ENCODE measurements around the gene KCNAB1. TPM values are rescaled to one million over a fixed set of nuclear protein-coding genes. Genes with fewer than 3 reads are reported as not detected.
A peak's percentile ranks its signal among the peaks of the same experiment; 100 is the strongest.

The KCNAB1 gene
- total RNA-seq, 1 experiment from 2014 or later = 1.0 TPM

DNA sequence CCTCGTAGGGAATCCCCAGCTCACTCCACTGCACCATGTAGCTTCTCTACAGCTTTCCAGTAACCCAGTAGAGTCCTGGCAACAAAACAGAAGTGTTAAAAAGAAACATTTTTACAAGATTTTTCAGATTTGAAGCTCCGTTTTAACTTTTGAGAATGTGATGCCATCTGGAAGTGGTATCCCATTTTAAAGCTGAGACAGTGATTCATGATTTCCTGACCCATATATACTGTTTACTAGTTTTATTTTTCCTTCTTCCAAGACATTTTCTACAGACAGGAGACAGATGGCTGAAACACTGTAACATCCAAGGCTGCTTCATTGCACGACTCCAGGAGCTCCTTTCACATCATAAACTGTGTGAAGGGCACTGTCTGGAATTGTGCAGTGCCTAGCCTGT, 30.3 kb upstream of the KCNAB1 start:
- Mint-ChIP-seq H3K4me1 (peaks cover 8% of the 10 kb centered on the region), H3K9me3 (no peaks in the 10 kb centered on the region), H3K27me3 (ENCODE audit: low read depth) (no peaks in the 10 kb centered on the region), H3K4me3 (no peak overlapping the region), H3K36me3 (no peaks in the 10 kb centered on the region), H3K27ac (no peak overlapping the region)
- POLR2A ChIA-PET = no interaction called here
- TF ChIP-seq TCF7 (CRISPR knock-in tag; IDR thresholded peaks at IDR 0.05; ENCODE audit: low read depth) (no peak), ZNF396 (CRISPR knock-in tag; IDR thresholded peaks at IDR 0.05; ENCODE audit: borderline replicate concordance) (no peak), GRHL2 (CRISPR knock-in tag; IDR thresholded peaks at IDR 0.05; ENCODE audit: insufficient replicate concordance, severe bottlenecking) (no peak), JUN (CRISPR knock-in tag; IDR thresholded peaks at IDR 0.05) (no peak), NR2C2 (CRISPR knock-in tag; IDR thresholded peaks at IDR 0.05) (no peak), FOXP1 (CRISPR knock-in tag; IDR thresholded peaks at IDR 0.05; ENCODE audit: borderline replicate concordance) (no peak), TEAD1 (CRISPR knock-in tag; IDR thresholded peaks at IDR 0.05) (no peak), USF2 (CRISPR knock-in tag; IDR thresholded peaks at IDR 0.05) (no peak), FOXJ3 (CRISPR knock-in tag; IDR thresholded peaks at IDR 0.05; ENCODE audit: borderline replicate concordance) (no peak)
- TF ChIP-seq, protein P1, sequence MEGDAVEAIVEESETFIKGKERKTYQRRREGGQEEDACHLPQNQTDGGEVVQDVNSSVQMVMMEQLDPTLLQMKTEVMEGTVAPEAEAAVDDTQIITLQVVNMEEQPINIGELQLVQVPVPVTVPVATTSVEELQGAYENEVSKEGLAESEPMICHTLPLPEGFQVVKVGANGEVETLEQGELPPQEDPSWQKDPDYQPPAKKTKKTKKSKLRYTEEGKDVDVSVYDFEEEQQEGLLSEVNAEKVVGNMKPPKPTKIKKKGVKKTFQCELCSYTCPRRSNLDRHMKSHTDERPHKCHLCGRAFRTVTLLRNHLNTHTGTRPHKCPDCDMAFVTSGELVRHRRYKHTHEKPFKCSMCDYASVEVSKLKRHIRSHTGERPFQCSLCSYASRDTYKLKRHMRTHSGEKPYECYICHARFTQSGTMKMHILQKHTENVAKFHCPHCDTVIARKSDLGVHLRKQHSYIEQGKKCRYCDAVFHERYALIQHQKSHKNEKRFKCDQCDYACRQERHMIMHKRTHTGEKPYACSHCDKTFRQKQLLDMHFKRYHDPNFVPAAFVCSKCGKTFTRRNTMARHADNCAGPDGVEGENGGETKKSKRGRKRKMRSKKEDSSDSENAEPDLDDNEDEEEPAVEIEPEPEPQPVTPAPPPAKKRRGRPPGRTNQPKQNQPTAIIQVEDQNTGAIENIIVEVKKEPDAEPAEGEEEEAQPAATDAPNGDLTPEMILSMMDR (IDR thresholded peaks at IDR 0.05) = no peak
- TF ChIP-seq, protein P2, sequence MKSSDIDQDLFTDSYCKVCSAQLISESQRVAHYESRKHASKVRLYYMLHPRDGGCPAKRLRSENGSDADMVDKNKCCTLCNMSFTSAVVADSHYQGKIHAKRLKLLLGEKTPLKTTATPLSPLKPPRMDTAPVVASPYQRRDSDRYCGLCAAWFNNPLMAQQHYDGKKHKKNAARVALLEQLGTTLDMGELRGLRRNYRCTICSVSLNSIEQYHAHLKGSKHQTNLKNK (CRISPR knock-in tag; IDR thresholded peaks at IDR 0.05) = no peak
- TF ChIP-seq, protein P3, sequence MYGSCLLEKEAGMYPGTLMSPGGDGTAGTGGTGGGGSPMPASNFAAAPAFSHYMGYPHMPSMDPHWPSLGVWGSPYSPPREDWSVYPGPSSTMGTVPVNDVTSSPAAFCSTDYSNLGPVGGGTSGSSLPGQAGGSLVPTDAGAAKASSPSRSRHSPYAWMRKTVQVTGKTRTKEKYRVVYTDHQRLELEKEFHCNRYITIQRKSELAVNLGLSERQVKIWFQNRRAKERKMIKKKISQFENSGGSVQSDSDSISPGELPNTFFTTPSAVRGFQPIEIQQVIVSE (CRISPR knock-in tag; IDR thresholded peaks at IDR 0.05; ENCODE audit: borderline replicate concordance) = no peak
- DNase-seq (ENCODE audit: low spot score) (no peak), ATAC-seq (no peak)
- CTCF ChIA-PET = interaction anchor here (0.6 to 1.4 kb wide), 2 partner anchors 8 to 46 kb away, joined by 3 read pairs; no protein-coding TSS in a partner anchor

GRCh38 chr3:156093964-156094363, 26.4 kb upstream of the KCNAB1 start:
- Mint-ChIP-seq H3K36me3 (no peaks in the 10 kb centered on the region), H3K27me3 (ENCODE audit: low read depth) (no peaks in the 10 kb centered on the region), H3K9me3 (peaks cover 9% of the 10 kb centered on the region; the same call in 1 of the 2 replicates), H3K4me1 (peaks cover 8% of the 10 kb centered on the region), H3K27ac (no peak overlapping the region), H3K4me3 (no peak overlapping the region)
- DNase-seq (ENCODE audit: low spot score) (peak; percentile 58), ATAC-seq (peak; percentile 80)
- POLR2A ChIA-PET = interaction anchor here (1.1 kb wide), 1 partner anchor 11 kb away, joined by 4 read pairs; no protein-coding TSS in a partner anchor
- CTCF ChIA-PET = interaction anchor here (0.8 to 1.3 kb wide), 5 partner anchors 13 to 288 kb away, joined by 3 to 6 read pairs (median 3); partner anchors contain the start of gene C3orf33
- no peak for TF ChIP-seq ZNF416 (CRISPR knock-in tag; IDR thresholded peaks at IDR 0.05)
- TF ChIP-seq ZNF396 (CRISPR knock-in tag; IDR thresholded peaks at IDR 0.05; ENCODE audit: borderline replicate concordance) = no peak
- TF ChIP-seq EMX1 (CRISPR knock-in tag; IDR thresholded peaks at IDR 0.05) = no peak
- peak; percentile 39; the same call in 1 of the 2 replicates for TF ChIP-seq FOXK1 (CRISPR knock-in tag; IDR thresholded peaks at IDR 0.05)
- TF ChIP-seq FOXP4 (CRISPR knock-in tag; IDR thresholded peaks at IDR 0.05) = peak; percentile 81; the same call in 1 of the 2 replicates
- TF ChIP-seq, protein P4, sequence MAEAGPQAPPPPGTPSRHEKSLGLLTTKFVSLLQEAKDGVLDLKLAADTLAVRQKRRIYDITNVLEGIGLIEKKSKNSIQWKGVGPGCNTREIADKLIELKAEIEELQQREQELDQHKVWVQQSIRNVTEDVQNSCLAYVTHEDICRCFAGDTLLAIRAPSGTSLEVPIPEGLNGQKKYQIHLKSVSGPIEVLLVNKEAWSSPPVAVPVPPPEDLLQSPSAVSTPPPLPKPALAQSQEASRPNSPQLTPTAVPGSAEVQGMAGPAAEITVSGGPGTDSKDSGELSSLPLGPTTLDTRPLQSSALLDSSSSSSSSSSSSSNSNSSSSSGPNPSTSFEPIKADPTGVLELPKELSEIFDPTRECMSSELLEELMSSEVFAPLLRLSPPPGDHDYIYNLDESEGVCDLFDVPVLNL (CRISPR knock-in tag; IDR thresholded peaks at IDR 0.05; ENCODE audit: borderline replicate concordance, low read depth) = no peak
- TF ChIP-seq ZNF263 (CRISPR knock-in tag; IDR thresholded peaks at IDR 0.05; ENCODE audit: low read depth) = no peak
- peak; percentile 69; the same call in 1 of the 2 replicates for TF ChIP-seq ZBTB21 (CRISPR knock-in tag; IDR thresholded peaks at IDR 0.05; ENCODE audit: borderline replicate concordance)
- TF ChIP-seq TP53 (CRISPR knock-in tag; IDR thresholded peaks at IDR 0.05) = no peak
- no peak for TF ChIP-seq JAZF1 (CRISPR knock-in tag; IDR thresholded peaks at IDR 0.05)
- no peak for TF ChIP-seq NFATC4 (CRISPR knock-in tag; IDR thresholded peaks at IDR 0.05)
- peak; percentile 54; the same call in 1 of the 2 replicates for TF ChIP-seq CBFB (CRISPR knock-in tag; IDR thresholded peaks at IDR 0.05; ENCODE audit: low read depth)
- no peak for TF ChIP-seq GABPB1 (CRISPR knock-in tag; IDR thresholded peaks at IDR 0.05)
- TF ChIP-seq E2F1 (CRISPR knock-in tag; IDR thresholded peaks at IDR 0.05) = no peak
- peak; percentile 72; the same call in 1 of the 2 replicates for TF ChIP-seq ZNF423 (CRISPR knock-in tag; IDR thresholded peaks at IDR 0.05)

Measured in WTC11 (cell line).